ENCODE measurements around the gene PLCB2. TPM values are rescaled to one million over a fixed set of nuclear protein-coding genes. Genes with fewer than 3 reads are reported as not detected.

Gene PLCB2
- total RNA-seq, 1 donor from 2014 or later, result 9.8 TPM

GRCh38 chr15:40320409-40320808 is 12.7 kb upstream of the PLCB2 start:
- no peak for DNase-seq (ENCODE audit: low spot score in 2 of 2, unreplicated experiment in 2 of 2)
- no peak for TF ChIP-seq CTCF (IDR thresholded peaks at IDR 0.05; ENCODE audit: unreplicated experiment)
- Mint-ChIP-seq H3K27me3 (ENCODE audit: low read depth) (peaks cover 2% of the 10 kb centered on the region), H3K9me3 (no peaks in the 10 kb centered on the region), H3K4me3 (no peak overlapping the region), H3K27ac (no peak overlapping the region), H3K36me3 (no peaks in the 10 kb centered on the region), H3K4me1 (peaks cover 30% of the 10 kb centered on the region)

- Mint-ChIP-seq H3K36me3 (no peaks in the 10 kb centered on the region), H3K4me1 (peaks cover 24% of the 10 kb centered on the region), H3K27me3 (ENCODE audit: low read depth) (peaks cover 14% of the 10 kb centered on the region), H3K4me3 (no peak overlapping the region), H3K9me3 (no peaks in the 10 kb centered on the region), H3K27ac (no peak overlapping the region)
- DNase-seq (ENCODE audit: low spot score in 2 of 2, unreplicated experiment in 2 of 2), result no peak
- no peak for TF ChIP-seq CTCF (IDR thresholded peaks at IDR 0.05; ENCODE audit: unreplicated experiment)
These were observed 9.8 kb upstream of the PLCB2 start for GRCh38 chr15:40317580-40317979.

GRCh38 chr15:40316931-40317330 is 9.2 kb upstream of the PLCB2 start:
- H3K4me3 Mint-ChIP-seq, result no peak overlapping the region
- no peak for DNase-seq (ENCODE audit: low spot score in 2 of 2, unreplicated experiment in 2 of 2)
- H3K27me3 Mint-ChIP-seq (ENCODE audit: low read depth), result peaks cover 20% of the 10 kb centered on the region
- peaks cover 17% of the 10 kb centered on the region for H3K4me1 Mint-ChIP-seq
- TF ChIP-seq CTCF (IDR thresholded peaks at IDR 0.05; ENCODE audit: unreplicated experiment), result no peak
- no peaks in the 10 kb centered on the region for H3K9me3 Mint-ChIP-seq
- no peak overlapping the region for H3K27ac Mint-ChIP-seq
- H3K36me3 Mint-ChIP-seq, result no peaks in the 10 kb centered on the region

GRCh38 chr15:40314723-40315276 is 7.1 kb upstream of the PLCB2 start:
- no peak for DNase-seq (ENCODE audit: low spot score in 2 of 2, unreplicated experiment in 2 of 2)
- no peak overlapping the region for H3K4me3 Mint-ChIP-seq
- no peak for TF ChIP-seq CTCF (IDR thresholded peaks at IDR 0.05; ENCODE audit: unreplicated experiment)
- H3K9me3 Mint-ChIP-seq, result no peaks in the 10 kb centered on the region
- no peaks in the 10 kb centered on the region for H3K36me3 Mint-ChIP-seq
- peaks cover 10% of the 10 kb centered on the region for H3K4me1 Mint-ChIP-seq
- H3K27ac Mint-ChIP-seq, result no peak overlapping the region
- peaks cover 27% of the 10 kb centered on the region for H3K27me3 Mint-ChIP-seq (ENCODE audit: low read depth)

- H3K27me3 Mint-ChIP-seq (ENCODE audit: low read depth), result peaks cover 27% of the 10 kb centered on the region
- H3K36me3 Mint-ChIP-seq, result no peaks in the 10 kb centered on the region
- no peak for DNase-seq (ENCODE audit: low spot score in 2 of 2, unreplicated experiment in 2 of 2)
- TF ChIP-seq CTCF (IDR thresholded peaks at IDR 0.05; ENCODE audit: unreplicated experiment), result no peak
- peaks cover 21% of the 10 kb centered on the region for H3K4me1 Mint-ChIP-seq
- H3K4me3 Mint-ChIP-seq, result no peak overlapping the region
- no peaks in the 10 kb centered on the region for H3K9me3 Mint-ChIP-seq
- H3K27ac Mint-ChIP-seq, result no peak overlapping the region
These were observed 6.0 kb upstream of the PLCB2 start for GRCh38 chr15:40313531-40314398.

Measured in mesothelial cell of epicardium (in vitro differentiated cells).